OCI-LY1 (cell line): ENCODE results near the gene ZNHIT1.

Source experiments
- EZH2 ChIP-seq: fragments of 200-600 bp; sonication (generic), shearing (Covaris generic); IDR thresholded peaks from 2 replicates; pipeline ENCODE4 v1.8.0; 2017; ENCODE audit warnings: borderline replicate concordance, mixed run types, mild to moderate bottlenecking, antibody characterized with exemption, low read length, moderate library complexity, mixed read lengths
- TF ChIP-seq, protein P1 (sequence below): fragments of 200-600 bp; sonication (generic), shearing (Covaris generic); IDR thresholded peaks from 2 replicates; pipeline ENCODE4 v1.5.1; 2017; ENCODE audit warnings: mild to moderate bottlenecking, antibody characterized with exemption, low read length, moderate library complexity, mixed read lengths

DNA sequence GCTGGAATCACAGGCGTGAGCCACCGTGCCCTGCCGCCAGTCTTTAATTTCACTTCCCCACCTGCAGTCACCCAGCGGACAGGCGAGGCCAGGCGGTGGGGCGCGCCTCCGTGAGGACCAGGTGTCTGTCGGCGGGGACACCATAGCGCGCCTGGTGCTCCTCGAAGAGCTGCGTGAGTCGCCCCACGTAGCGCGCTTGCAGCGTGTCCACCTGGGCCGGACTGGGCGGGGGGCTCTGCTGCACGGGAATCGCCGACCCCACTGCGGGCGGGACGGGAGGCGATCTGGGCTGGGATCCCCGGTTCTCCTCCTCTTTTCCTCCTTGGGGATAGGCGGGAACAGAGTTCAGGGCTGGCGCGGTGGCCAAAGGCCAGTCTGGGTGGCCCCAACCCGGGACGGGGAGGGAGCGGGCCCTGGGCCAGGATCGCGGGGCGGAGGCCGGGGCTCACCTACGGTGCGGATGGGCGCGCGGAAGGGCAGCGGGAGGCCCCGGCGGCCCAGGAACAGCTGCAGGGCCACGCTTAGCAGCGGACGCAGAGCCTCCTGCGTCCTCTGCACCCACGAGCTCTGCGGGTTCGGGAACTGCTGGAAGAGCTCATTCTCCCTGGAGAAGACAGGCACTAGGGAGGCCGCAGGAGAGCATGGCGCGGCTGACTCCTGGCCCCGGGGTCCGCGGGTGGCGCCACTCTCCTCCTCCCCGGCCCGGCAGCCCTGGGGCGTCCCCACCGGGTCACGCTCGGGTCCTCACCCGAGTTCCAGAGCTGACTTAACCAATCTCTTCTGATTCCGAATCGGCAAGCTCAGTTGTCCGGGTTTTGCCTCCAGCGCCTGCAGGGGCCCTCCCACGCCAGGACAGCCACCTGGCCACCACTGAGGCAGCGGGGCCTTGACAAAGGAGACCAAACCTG lies 16.0 kb upstream of the ZNHIT1 start:
- TF ChIP-seq, protein P1, sequence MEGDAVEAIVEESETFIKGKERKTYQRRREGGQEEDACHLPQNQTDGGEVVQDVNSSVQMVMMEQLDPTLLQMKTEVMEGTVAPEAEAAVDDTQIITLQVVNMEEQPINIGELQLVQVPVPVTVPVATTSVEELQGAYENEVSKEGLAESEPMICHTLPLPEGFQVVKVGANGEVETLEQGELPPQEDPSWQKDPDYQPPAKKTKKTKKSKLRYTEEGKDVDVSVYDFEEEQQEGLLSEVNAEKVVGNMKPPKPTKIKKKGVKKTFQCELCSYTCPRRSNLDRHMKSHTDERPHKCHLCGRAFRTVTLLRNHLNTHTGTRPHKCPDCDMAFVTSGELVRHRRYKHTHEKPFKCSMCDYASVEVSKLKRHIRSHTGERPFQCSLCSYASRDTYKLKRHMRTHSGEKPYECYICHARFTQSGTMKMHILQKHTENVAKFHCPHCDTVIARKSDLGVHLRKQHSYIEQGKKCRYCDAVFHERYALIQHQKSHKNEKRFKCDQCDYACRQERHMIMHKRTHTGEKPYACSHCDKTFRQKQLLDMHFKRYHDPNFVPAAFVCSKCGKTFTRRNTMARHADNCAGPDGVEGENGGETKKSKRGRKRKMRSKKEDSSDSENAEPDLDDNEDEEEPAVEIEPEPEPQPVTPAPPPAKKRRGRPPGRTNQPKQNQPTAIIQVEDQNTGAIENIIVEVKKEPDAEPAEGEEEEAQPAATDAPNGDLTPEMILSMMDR = no peak
- no peak for TF ChIP-seq EZH2
